NCI-H1436 treated with DMSO at 0.1 percent for 48 hours (cell line): ENCODE data around the gene CAVIN3.

Experiments
- DNase-seq: peaks from one replicate; lab custom pipeline; 2025; lab: John Stamatoyannopoulos, UW

CAVIN3 gene

GRCh38 chr11:6320411-6321155, at the start of gene CAVIN3:
TSS of gene CAVIN3 (minus strand) at chr11:6320501. CDS start at chr11:6320476, 25 bp downstream.
- DNase-seq, result no peak

- DNase-seq, result no peak
These were observed 45.4 kb upstream of the CAVIN3 start for GRCh38 chr11:6365659-6366058.

GRCh38 chr11:6362873-6363678, 42.8 kb upstream of the CAVIN3 start:
- DNase-seq, result no peak

- no peak for DNase-seq
These were observed 42.0 kb upstream of the CAVIN3 start for GRCh38 chr11:6362185-6362872.

- no peak for DNase-seq
These were observed 39.9 kb upstream of the CAVIN3 start for GRCh38 chr11:6360183-6360582.

GRCh38 chr11:6357222-6357621, 36.9 kb upstream of the CAVIN3 start:
- no peak for DNase-seq

GRCh38 chr11:6356503-6357055, 36.3 kb upstream of the CAVIN3 start:
- DNase-seq, result no peak

GRCh38 chr11:6354651-6355485, 34.6 kb upstream of the CAVIN3 start:
- DNase-seq, result no peak

- peak; percentile 39 for DNase-seq
These were observed 33.2 kb upstream of the CAVIN3 start for GRCh38 chr11:6353367-6353987.

- no peak for DNase-seq
These were observed 31.6 kb upstream of the CAVIN3 start for GRCh38 chr11:6351782-6352382.

- DNase-seq, result no peak
These were observed 30.2 kb upstream of the CAVIN3 start for GRCh38 chr11:6350486-6350885.

- no peak for DNase-seq
These were observed 29.7 kb upstream of the CAVIN3 start for GRCh38 chr11:6350043-6350442.

- no peak for DNase-seq
These were observed 25.1 kb upstream of the CAVIN3 start for GRCh38 chr11:6345366-6345765.

GRCh38 chr11:6336293-6336692, 16.0 kb upstream of the CAVIN3 start:
- DNase-seq, result no peak

GRCh38 chr11:6334806-6335205, 14.5 kb upstream of the CAVIN3 start:
- no peak for DNase-seq

- no peak for DNase-seq
These were observed 12.8 kb upstream of the CAVIN3 start for GRCh38 chr11:6333095-6333494.

GRCh38 chr11:6332066-6332465, 11.8 kb upstream of the CAVIN3 start:
- no peak for DNase-seq

GRCh38 chr11:6328321-6328720, 8.0 kb upstream of the CAVIN3 start:
- DNase-seq, result no peak

GRCh38 chr11:6327806-6328205, 7.5 kb upstream of the CAVIN3 start:
- DNase-seq, result no peak

GRCh38 chr11:6326985-6327384, 6.7 kb upstream of the CAVIN3 start:
- no peak for DNase-seq

- DNase-seq, result no peak
These were observed 6.0 kb upstream of the CAVIN3 start for GRCh38 chr11:6326303-6326702.
